K562 (cell line): ENCODE results near the gene RAI14. TPM values are rescaled to one million over a fixed set of nuclear protein-coding genes. Genes with fewer than 3 reads are reported as not detected.

ENCODE experiments used
- ATAC-seq: fragments of 200-7000 bp; cut with Tn5 transposase; 3 replicates; pipeline ENCODE4 v1.9.1; 2020; ENCODE audit warnings: moderate library complexity
- BruUV-seq: library from RNA; stranded (reverse); fragments of 400-500 nt; replicated peaks from 2 replicates; lab custom pipeline; 2021; lab: Mats Ljungman, UMichigan
- CTCF ChIA-PET: fragments of 300-600 bp; formaldehyde crosslinking; extraction: SDS; loops from one replicate; lab custom pipeline; 2021; ENCODE audit warnings: low intra/inter-chr PET ratio; lab: Yijun Ruan, JAX
- POLR2A ChIA-PET: fragments of 300-600, 350-650 bp; sonication (Branson Sonifier 250); formaldehyde crosslinking; extraction: SDS; loops from one replicate; lab custom pipeline; 2021; ENCODE audit warnings: antibody characterized with exemption, inconsistent platforms; lab: Yijun Ruan, JAX
- DNase-seq, 4 experiments: peaks; one replicate each; pipeline versions ENCODE4 v3.0.0 to v3.0.0-alpha.2; 2011 to 2018; ENCODE audit warnings: low spot score in 3 of 4, mixed read lengths in 3 of 4; ENCODE audit errors: extremely low read depth in 1 of 4
- FAIRE-seq: peaks from 2 replicates; lab custom pipeline; 2011; peaks lifted over from hg19 to GRCh38; lab: Jason Lieb, UNC
- H2AFZ ChIP-seq: 2 replicates; pipeline ENCODE4 v1.6.0; 2011; ENCODE audit warnings: low read depth, low read length, control low read depth, inconsistent platforms
- H3K27ac ChIP-seq: fragments of 200-600 bp; 3 replicates; pipeline ENCODE4 v1.8.0; 2011; ENCODE audit warnings: low read depth, mild to moderate bottlenecking, control low read depth, inconsistent platforms, low read length, moderate library complexity, mixed read lengths; ENCODE audit errors: extremely low read depth
- H3K27me3 ChIP-seq, 2 experiments: fragments of 300-600 bp in 1 of 2; 2 replicates in 1 of 2; 3 replicates in 1 of 2; pipeline versions ENCODE4 v1.6.0 to v1.8.0; 2011; ENCODE audit warnings: inconsistent platforms in 2 of 2, low read length in 2 of 2, mild to moderate bottlenecking in 1 of 2, mixed read lengths in 1 of 2, moderate library complexity in 1 of 2; ENCODE audit not compliant: control insufficient read depth in 2 of 2, insufficient read depth in 2 of 2
- H3K36me3 ChIP-seq: fragments of 300-600 bp; 3 replicates; pipeline ENCODE4 v1.8.0; 2011; ENCODE audit warnings: mild to moderate bottlenecking, low read length, inconsistent platforms; ENCODE audit not compliant: control insufficient read depth, insufficient read depth
- H3K4me1 ChIP-seq, 2 experiments: fragments of 200-600 bp in 1 of 2; replicated peaks in 1 of 2; 2 replicates in 1 of 2; 3 replicates in 1 of 2; pipeline versions ENCODE4 v1.5.1 to v1.8.0; 2011; ENCODE audit warnings: inconsistent platforms in 2 of 2, low read length in 2 of 2, mild to moderate bottlenecking in 1 of 2, mixed read lengths in 1 of 2, moderate library complexity in 1 of 2; ENCODE audit not compliant: control insufficient read depth in 2 of 2, insufficient read depth in 2 of 2
- H3K4me2 ChIP-seq: 2 replicates; pipeline ENCODE4 v1.6.1; 2011; ENCODE audit warnings: low read length, control low read depth, inconsistent platforms, mixed read lengths; ENCODE audit not compliant: insufficient read depth
- H3K4me3 ChIP-seq: fragments of 200-600 bp; sonication (generic), shearing (Covaris generic); 2 replicates; pipeline ENCODE4 v1.5.1; 2016; ENCODE audit warnings: control low read depth, inconsistent platforms
- H3K79me2 ChIP-seq: fragments of 200-600 bp; 3 replicates; pipeline ENCODE4 v1.8.0; 2011; ENCODE audit warnings: low read length, inconsistent platforms; ENCODE audit not compliant: control insufficient read depth, insufficient read depth
- H3K9ac ChIP-seq, 2 experiments: 2 replicates each; pipeline versions ENCODE4 v1.6.0 to v1.6.1; 2011; ENCODE audit warnings: low read depth in 2 of 2, low read length in 2 of 2, control low read depth in 1 of 2, inconsistent platforms in 1 of 2, mild to moderate bottlenecking in 1 of 2, mixed read lengths in 1 of 2; ENCODE audit not compliant: insufficient read depth in 1 of 2
- H3K9me1 ChIP-seq: one replicate; pipeline ENCODE4 v1.6.0; 2011; ENCODE audit warnings: inconsistent platforms, mild to moderate bottlenecking, low read length, moderate library complexity; ENCODE audit not compliant: control insufficient read depth, insufficient read depth
- H3K9me3 ChIP-seq: replicated peaks from 2 replicates; pipeline ENCODE4 v1.5.1; 2011; ENCODE audit warnings: low read depth, low read length, inconsistent platforms; ENCODE audit not compliant: control insufficient read depth, insufficient read depth
- H4K20me1 ChIP-seq: replicated peaks from 2 replicates; pipeline ENCODE4 v1.6.1; 2011; ENCODE audit warnings: low read length, inconsistent platforms, mixed read lengths; ENCODE audit not compliant: control insufficient read depth, insufficient read depth
- CTCF ChIP-seq, 3 experiments: IDR thresholded peaks in 2 of 3; conservative IDR thresholded peaks in 1 of 3; 2 replicates each; pipeline ENCODE4 v1.5.1; 2011 to 2012; ENCODE audit warnings: low read length in 3 of 3, mild to moderate bottlenecking in 3 of 3, control low read depth in 2 of 3, improper control_type of control experiment in 1 of 3, inconsistent platforms in 1 of 3, low read depth in 1 of 3, mixed read lengths in 1 of 3, moderate library complexity in 1 of 3; ENCODE audit not compliant: insufficient read depth in 2 of 3
- CTCFL ChIP-seq: IDR thresholded peaks from 2 replicates; pipeline ENCODE4 v1.6.1; 2011; ENCODE audit warnings: borderline replicate concordance, low read depth, mild to moderate bottlenecking, moderate library complexity, low read length; ENCODE audit not compliant: insufficient read depth, poor library complexity, severe bottlenecking
- CUX1 ChIP-seq: fragments of 200-800 bp; sonication (Bioruptor generic); IDR thresholded peaks from 2 replicates; pipeline ENCODE4 v1.6.1; 2016; ENCODE audit warnings: missing genetic modification characterization, missing compliant biosample characterization
- CXXC5 ChIP-seq: fragments of 250-450 bp; sonication (Bioruptor Pico); IDR thresholded peaks from 2 replicates; pipeline ENCODE4 v1.8.0; 2022; ENCODE audit warnings: inconsistent platforms, mild to moderate bottlenecking, moderate library complexity
- FIP1L1 ChIP-seq: fragments of 200-400 bp; formaldehyde crosslinking; IDR thresholded peaks from 2 replicates; pipeline ENCODE4 v1.6.1; 2018; ENCODE audit warnings: mild to moderate bottlenecking, low read depth, low read length; ENCODE audit not compliant: poor library complexity, severe bottlenecking
- KLF13 ChIP-seq: fragments of 450-650 bp; IDR thresholded peaks from 2 replicates; pipeline ENCODE4 v1.6.1; 2016; ENCODE audit warnings: missing genetic modification characterization, low read depth, mild to moderate bottlenecking, missing compliant biosample characterization, moderate library complexity, borderline replicate concordance
- MCM3 ChIP-seq: fragments of 450-650 bp; IDR thresholded peaks from 2 replicates; pipeline ENCODE4 v1.6.1; 2016
- OTX1 ChIP-seq: fragments of 450-650 bp; formaldehyde crosslinking; IDR thresholded peaks from 2 replicates; pipeline ENCODE4 v1.4.0; 2022; ENCODE audit warnings: mild to moderate bottlenecking
- SMAD3 ChIP-seq: fragments of 450-650 bp; formaldehyde crosslinking; conservative IDR thresholded peaks from 2 replicates; pipeline ENCODE4 v1.4.0; 2020; ENCODE audit warnings: mild to moderate bottlenecking
- SMARCE1 ChIP-seq: fragments of 450-650 bp; IDR thresholded peaks from 2 replicates; pipeline ENCODE4 v1.7.1; 2016; ENCODE audit warnings: mild to moderate bottlenecking
- SRSF9 ChIP-seq: fragments of 200-400 bp; formaldehyde crosslinking; IDR thresholded peaks from 2 replicates; pipeline ENCODE4 v1.6.1; 2017; ENCODE audit warnings: low read depth, low read length, borderline replicate concordance
- USF1 ChIP-seq: sonication (generic); formaldehyde crosslinking; IDR thresholded peaks from 2 replicates; pipeline ENCODE4 v1.9.0; 2022; ENCODE audit warnings: mild to moderate bottlenecking, missing genetic modification reagents
- ZNF766 ChIP-seq: fragments of 200-800 bp; sonication (Bioruptor generic); conservative IDR thresholded peaks from 2 replicates; pipeline ENCODE4 v1.6.1; 2016; ENCODE audit warnings: missing genetic modification characterization, missing compliant biosample characterization
- WGBS: fragments of 100-300 bp; shearing (Covaris generic); methylation state at CpG from one replicate; pipeline ENCODE4 v1.1.6; 2016; ENCODE audit warnings: low coverage, mixed read lengths; ENCODE audit not compliant: insufficient coverage; ENCODE audit errors: missing lambda C conversion rate; 5-methylcytosine and 5-hydroxymethylcytosine counted together
- in situ Hi-C: fragments of 300-500 bp; cut with MboI; formaldehyde crosslinking; loops from 4 replicates; pipeline ENCODE4 v1.15.0; 2018; ENCODE audit warnings: inconsistent platforms, mixed read lengths
- intact Hi-C: fragments of 100-400 bp; cut with micrococcal nuclease; formaldehyde crosslinking; loops from 2 replicates; pipeline ENCODE4 v1.14.2; 2022
- polyA plus RNA-seq, 8 experiments: library from polyadenylated mRNA; depleted of rRNA in 4 of 8; stranded (reverse) in 5 of 8; unstranded in 3 of 8; fragments of >200 nt; fragmentation: Nextera tagmentation in 2 of 8; fragmentation: Illumina TruSeq in 1 of 8; extraction: Ambion mirVana in 2 of 8; extraction: Trizol in 1 of 8; gene quantifications; 2 replicates each; pipeline versions ENCODE4 v1.2.1 to v1.2.3, GENCODE V29; 2011 to 2014; ENCODE audit warnings: inconsistent platforms in 1 of 8, missing spikeins in 1 of 8
- total RNA-seq, 7 experiments: library from RNA; depleted of rRNA in 6 of 7; stranded (reverse); fragments of >200 nt in 6 of 7; fragmentation: Illumina TruSeq in 2 of 7; extraction: Trizol in 2 of 7; gene quantifications; 2 replicates each; pipeline versions ENCODE4 v1.2.1 to v1.2.3, GENCODE V29; 2011 to 2021; ENCODE audit warnings: low replicate concordance in 1 of 7

The RAI14 gene
- total and polyA plus RNA-seq, 9 of the 15 experiments (the other 6 are each of a cell fraction or from before 2014, with no cell fraction given), result 11.3 to 82.5 (median 34.8) TPM

GRCh38 chr5:34848230-34848629 lies 192.1 kb downstream of the RAI14 start:
- WGBS, result 52% methylated on average over 2 of the region's 2 CpGs
- intact Hi-C loops (no loop called here), in situ Hi-C loops (no loop called here)
- H3K4me2 ChIP-seq, result no peak overlapping the region
- H3K27me3 ChIP-seq, result no peaks in the 10 kb centered on the region
- FAIRE-seq (no peak), DNase-seq (no peak), ATAC-seq (no peak)
- H3K9me1 ChIP-seq, result no peaks in the 10 kb centered on the region
- no peak overlapping the region for H3K9ac ChIP-seq
- BruUV-seq, result no TSS peak
- no peaks in the 10 kb centered on the region for H3K9me3 ChIP-seq
- H3K27ac ChIP-seq, result no peak overlapping the region
- H4K20me1 ChIP-seq, result no peaks in the 10 kb centered on the region
- H3K36me3 ChIP-seq, result no peaks in the 10 kb centered on the region
- H3K4me3 ChIP-seq, result no peak overlapping the region
- ChIA-PET POLR2A (interaction anchor here (0.6 kb wide), 1 partner anchor 143 kb away, joined by 3 read pairs; no protein-coding TSS in a partner anchor), CTCF (no interaction called here)
- peaks cover 0 to 5% of the 10 kb centered on the region in 2 experiments; a peak in 2 of 5 replicates for H3K4me1 ChIP-seq
- H3K79me2 ChIP-seq, result no peaks in the 10 kb centered on the region
- H2AFZ ChIP-seq, result no peak overlapping the region
- no peak for TF ChIP-seq OTX1 (CRISPR knock-in tag)
- TF ChIP-seq SRSF9, result no peak
- TF ChIP-seq CTCF (IDR thresholded peaks at IDR 0.05 in 2 of 3, conservative IDR thresholded peaks at IDR 0.05 in 1 of 3; ENCODE audit: insufficient read depth in 2 of 3, low read depth in 1 of 3, low read length in 3 of 3), result no peak
- no peak for TF ChIP-seq CXXC5 (CRISPR knock-in tag)
- TF ChIP-seq CUX1 (CRISPR knock-in tag), result no peak
- no peak for TF ChIP-seq USF1 (CRISPR knock-in tag)
- TF ChIP-seq SMAD3, result no peak
- TF ChIP-seq CTCFL, result no peak
- no peak for TF ChIP-seq SMARCE1
- TF ChIP-seq KLF13 (tag), result no peak
- TF ChIP-seq ZNF766, result no peak
- TF ChIP-seq MCM3, result no peak
- no peak for TF ChIP-seq FIP1L1
